Spleen (tissue), 7 donors: Measurements from ENCODE around the gene SERINC3.

Experiments
- POLR2A ChIP-seq, 3 donors: fragments of 450-650 bp; IDR thresholded peaks; one replicate each; pipeline ENCODE4 v1.5.1; 2017; ENCODE audit warnings: antibody characterized with exemption in 3 of 3, mild to moderate bottlenecking in 1 of 3
- POLR2AphosphoS5 ChIP-seq, 3 donors: sonication (generic); formaldehyde crosslinking; IDR thresholded peaks; one replicate each; pipeline ENCODE4 v1.5.1; 2017; ENCODE audit warnings: antibody characterized with exemption in 3 of 3
- TF ChIP-seq, protein P1 (sequence below), 11 experiments: fragments of 200-600 bp in 7 of 11; fragments of 450-650 bp in 4 of 11; sonication (generic) in 4 of 11; IDR thresholded peaks in 8 of 11; conservative IDR thresholded peaks in 3 of 11; 1 replicate in 7 of 11; 2 replicates in 4 of 11; pipeline versions ENCODE4 v1.4.0 to v1.8.0; 2016 to 2021; ENCODE audit warnings: antibody characterized with exemption in 11 of 11, inconsistent platforms in 4 of 11, mild to moderate bottlenecking in 1 of 11
- donor health status: DM: no; HTN: no; CAD: no; lungs with moderate emphysema.
- donor health status: DM: no; HTN: no; CAD: no.
- donor health status: DM: no; HTN: no; CAD: no.

GRCh38 chr20:44461142-44461802, 60.6 kb downstream of the SERINC3 start:
- no peak for TF ChIP-seq POLR2A (IDR thresholded peaks at IDR 0.05)
- no peak for TF ChIP-seq POLR2AphosphoS5 (IDR thresholded peaks at IDR 0.05)
- TF ChIP-seq, protein P1, sequence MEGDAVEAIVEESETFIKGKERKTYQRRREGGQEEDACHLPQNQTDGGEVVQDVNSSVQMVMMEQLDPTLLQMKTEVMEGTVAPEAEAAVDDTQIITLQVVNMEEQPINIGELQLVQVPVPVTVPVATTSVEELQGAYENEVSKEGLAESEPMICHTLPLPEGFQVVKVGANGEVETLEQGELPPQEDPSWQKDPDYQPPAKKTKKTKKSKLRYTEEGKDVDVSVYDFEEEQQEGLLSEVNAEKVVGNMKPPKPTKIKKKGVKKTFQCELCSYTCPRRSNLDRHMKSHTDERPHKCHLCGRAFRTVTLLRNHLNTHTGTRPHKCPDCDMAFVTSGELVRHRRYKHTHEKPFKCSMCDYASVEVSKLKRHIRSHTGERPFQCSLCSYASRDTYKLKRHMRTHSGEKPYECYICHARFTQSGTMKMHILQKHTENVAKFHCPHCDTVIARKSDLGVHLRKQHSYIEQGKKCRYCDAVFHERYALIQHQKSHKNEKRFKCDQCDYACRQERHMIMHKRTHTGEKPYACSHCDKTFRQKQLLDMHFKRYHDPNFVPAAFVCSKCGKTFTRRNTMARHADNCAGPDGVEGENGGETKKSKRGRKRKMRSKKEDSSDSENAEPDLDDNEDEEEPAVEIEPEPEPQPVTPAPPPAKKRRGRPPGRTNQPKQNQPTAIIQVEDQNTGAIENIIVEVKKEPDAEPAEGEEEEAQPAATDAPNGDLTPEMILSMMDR (IDR thresholded peaks at IDR 0.05 in 8 of 11, conservative IDR thresholded peaks at IDR 0.05 in 3 of 11): no peak
